ENCODE data around the gene STAT5B. TPM values are rescaled to one million over a fixed set of nuclear protein-coding genes. Genes with fewer than 3 reads are reported as not detected.

STAT5B gene
- total RNA-seq, 1 experiment from 2014 or later, result 42.9 TPM

GRCh38 chr17:42179335-42179734 lies 96.9 kb downstream of the STAT5B start:
- WGBS (ENCODE audit: extremely low coverage, insufficient read length, low lambda C conversion rate), result no CpG with 5 or more reads among the region's 1 CpG
- Histone ChIP-seq H3K23me2 (ENCODE audit: insufficient read length, low read depth, low read length, poor library complexity, severe bottlenecking) (peaks cover 18% of the 10 kb centered on the region), H4K5ac (ENCODE audit: insufficient read length, low read depth, low read length) (no peak overlapping the region), H2BK5ac (ENCODE audit: insufficient read length, low read length) (no peak overlapping the region), H2BK15ac (ENCODE audit: low read depth, low read length) (no peak overlapping the region), H2BK12ac (ENCODE audit: insufficient read length, low read depth, low read length) (no peak overlapping the region), H2BK120ac (ENCODE audit: low read depth, low read length, poor library complexity, severe bottlenecking) (no peak overlapping the region), H3K4me2 (ENCODE audit: insufficient read depth, insufficient read length, low read length) (no peak overlapping the region), H3K14ac (ENCODE audit: insufficient read depth, low read length) (no peak overlapping the region), H3K9ac (ENCODE audit: extremely low read depth, insufficient read length, low read length) (no peak overlapping the region), H4K20me1 (ENCODE audit: control insufficient read depth, insufficient read depth, insufficient read length) (peaks cover 3% of the 10 kb centered on the region), H3K79me1 (ENCODE audit: insufficient read depth, low read depth, low read length, poor library complexity, severe bottlenecking) (no peaks in the 10 kb centered on the region), H3K27me3 (ENCODE audit: insufficient read depth, low read length) (peaks cover 8% of the 10 kb centered on the region; the same call in 1 of the 2 replicates), H3K56ac (ENCODE audit: insufficient read length, low read depth, low read length) (no peak overlapping the region), H3K79me2 (ENCODE audit: insufficient read depth, low read length) (no peaks in the 10 kb centered on the region), H3T11ph (ENCODE audit: low read length) (no peak overlapping the region), H2BK20ac (ENCODE audit: low read depth, low read length, poor library complexity, severe bottlenecking) (no peak overlapping the region), H3K27ac (ENCODE audit: insufficient read length, low read depth, low read length) (no peak overlapping the region), H4K91ac (ENCODE audit: insufficient read length, low read depth, low read length) (no peak overlapping the region), H3K18ac (ENCODE audit: insufficient read length, low read depth, low read length) (no peak overlapping the region), H3K23ac (ENCODE audit: insufficient read length, low read depth, low read length) (no peak overlapping the region), H4K8ac (replicated peaks; ENCODE audit: insufficient read length, low read depth, low read length) (no peak overlapping the region), H2AK5ac (ENCODE audit: insufficient read length, low read length) (no peak overlapping the region), H3K4ac (ENCODE audit: low read depth, low read length) (no peak overlapping the region), H3K9me3 (ENCODE audit: control insufficient read depth, low read depth, low read length) (no peaks in the 10 kb centered on the region), H3K4me1 (ENCODE audit: insufficient read depth, low read length) (peaks cover 3% of the 10 kb centered on the region; the same call in 1 of the 2 replicates), H2AFZ (ENCODE audit: low read length) (no peak overlapping the region)
- TF ChIP-seq CTCF (conservative IDR thresholded peaks at IDR 0.05), result no peak
- Mint-ChIP-seq H3K9me3 (no peaks in the 10 kb centered on the region; a peak in 1 of 5 replicates), H3K4me3 (peak overlapping the region in 1 of 2 experiments; percentile 87; a peak in 1 of 5 replicates), H3K4me1 (peaks cover 19 to 22% of the 10 kb centered on the region in 2 experiments), H3K27me3 (ENCODE audit: low read depth) (peaks cover 57% of the 10 kb centered on the region), H3K27ac (no peak overlapping the region), H3K36me3 (ENCODE audit: insufficient read depth in 1 of 3, low read depth in 3 of 3) (no peaks in the 10 kb centered on the region; a peak in 1 of 7 replicates)
- DNase-seq, result no peak

All from H9 (cell line).